ENCODE data around the gene HSD17B2.

HSD17B2 gene

DNA sequence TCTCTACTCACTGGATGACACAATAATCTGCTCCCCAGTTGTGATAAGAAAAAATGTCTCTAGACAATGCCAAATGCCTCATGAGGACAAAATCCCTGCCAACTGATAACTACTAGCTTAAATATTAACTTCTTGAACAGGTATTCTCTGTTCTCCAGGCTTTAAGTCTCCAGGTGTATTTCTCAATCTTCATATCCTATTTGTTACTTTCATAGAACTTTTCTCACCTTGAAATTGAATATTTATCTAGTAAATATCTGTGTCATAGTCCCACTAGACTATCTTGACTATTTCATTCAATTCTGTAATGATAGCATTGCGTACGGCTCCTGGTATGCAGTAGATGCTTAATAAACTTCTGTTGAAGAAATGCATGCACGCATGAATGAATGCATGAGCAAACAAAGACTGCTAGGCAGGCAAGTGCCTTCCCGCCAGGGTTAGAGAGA, 15.9 kb downstream of the HSD17B2 start:
- DNase-seq: no peak

DNA sequence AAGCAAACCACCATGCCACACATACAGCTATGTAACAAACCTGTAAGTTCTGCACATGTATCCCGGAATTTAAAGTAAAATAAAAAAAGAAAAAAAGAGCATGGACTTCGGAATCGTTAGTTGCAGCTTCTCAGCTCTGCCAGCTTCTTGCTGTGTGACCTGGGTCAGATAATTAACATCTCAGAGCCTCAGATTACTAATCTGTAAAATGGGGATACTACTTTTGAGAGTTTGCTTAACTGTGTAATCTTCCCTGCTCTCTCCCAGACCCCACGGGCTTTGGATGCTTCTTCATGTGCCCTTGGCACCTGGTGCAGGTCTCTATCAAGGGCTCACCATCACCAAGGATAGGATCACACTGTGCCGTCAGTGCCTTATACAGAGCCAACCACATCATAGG, 16.6 kb downstream of the HSD17B2 start:
- DNase-seq: no peak

DNA sequence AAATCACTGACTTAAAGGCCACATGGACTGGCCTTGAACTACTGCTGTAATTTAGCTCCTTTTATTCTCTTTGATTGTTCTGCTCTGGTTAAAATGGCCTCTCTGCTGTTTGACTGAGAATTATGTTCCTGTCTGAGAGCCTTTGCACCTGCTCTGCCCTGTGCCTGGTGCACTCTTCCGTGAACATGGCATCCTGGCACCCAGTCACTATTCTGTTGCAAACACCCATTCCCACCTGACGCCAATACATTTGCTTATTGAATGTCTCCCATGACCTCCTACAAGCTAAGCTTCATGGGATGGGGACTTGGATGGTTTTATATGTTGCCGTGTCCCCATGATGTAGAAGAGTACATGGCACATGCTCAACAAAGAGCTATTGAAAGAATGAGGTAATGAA, 20.1 kb downstream of the HSD17B2 start:
- DNase-seq: no peak

DNA sequence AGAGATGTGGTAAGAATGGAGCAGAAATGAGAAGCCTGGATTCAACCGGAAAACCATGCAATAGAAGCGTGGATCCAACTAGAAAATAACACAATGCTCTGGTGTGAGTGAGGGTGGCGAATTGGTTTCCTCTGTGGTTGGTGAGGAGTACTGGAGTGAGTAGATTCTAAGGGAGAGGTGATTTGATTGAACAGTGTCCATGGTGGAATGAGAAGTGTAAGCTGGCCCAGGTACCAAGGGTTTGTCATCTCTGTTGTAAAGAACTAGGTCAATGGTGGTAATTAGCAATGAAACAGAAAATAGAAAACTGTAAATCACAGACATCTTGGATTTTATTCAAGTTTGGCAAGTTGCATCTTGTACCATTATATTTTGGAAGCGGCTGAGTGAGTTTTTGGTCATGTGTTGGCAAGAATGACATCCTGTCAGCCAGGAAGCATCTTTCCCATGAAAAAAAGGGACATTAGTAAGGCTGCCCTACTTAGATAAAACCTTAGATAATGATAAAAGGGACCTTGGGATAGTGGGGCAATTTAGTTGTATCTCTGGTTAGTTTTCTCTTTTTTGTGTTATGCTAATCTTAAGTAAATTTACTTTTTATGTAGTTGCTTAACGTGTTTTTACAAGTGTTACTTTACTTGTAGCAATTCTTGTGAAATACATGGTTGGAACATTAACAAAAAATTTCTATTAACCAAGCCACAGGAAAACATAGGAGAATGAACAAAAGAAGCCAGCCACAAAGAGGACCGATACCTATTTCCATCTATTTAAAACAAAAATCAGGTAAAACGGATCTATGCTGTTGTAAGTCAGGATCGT, 20.9 kb downstream of the HSD17B2 start:
- DNase-seq: no peak

DNA sequence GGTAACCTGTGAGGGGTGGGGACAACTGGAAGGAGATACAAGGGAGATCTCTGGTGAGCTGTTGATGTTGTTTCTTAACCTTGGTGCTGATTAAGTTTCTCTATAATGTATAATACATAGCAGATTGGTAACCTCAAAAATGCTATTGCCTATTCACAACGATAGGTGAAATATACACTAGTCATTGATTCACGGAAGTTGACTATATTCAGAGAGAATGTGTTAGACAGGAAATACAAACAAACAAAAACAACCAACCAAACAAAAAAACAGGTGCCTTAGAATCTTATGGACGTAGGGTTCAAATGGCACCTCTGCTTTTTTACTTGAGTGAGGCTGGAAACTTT, 21.5 kb downstream of the HSD17B2 start:
- no peak for DNase-seq

DNA sequence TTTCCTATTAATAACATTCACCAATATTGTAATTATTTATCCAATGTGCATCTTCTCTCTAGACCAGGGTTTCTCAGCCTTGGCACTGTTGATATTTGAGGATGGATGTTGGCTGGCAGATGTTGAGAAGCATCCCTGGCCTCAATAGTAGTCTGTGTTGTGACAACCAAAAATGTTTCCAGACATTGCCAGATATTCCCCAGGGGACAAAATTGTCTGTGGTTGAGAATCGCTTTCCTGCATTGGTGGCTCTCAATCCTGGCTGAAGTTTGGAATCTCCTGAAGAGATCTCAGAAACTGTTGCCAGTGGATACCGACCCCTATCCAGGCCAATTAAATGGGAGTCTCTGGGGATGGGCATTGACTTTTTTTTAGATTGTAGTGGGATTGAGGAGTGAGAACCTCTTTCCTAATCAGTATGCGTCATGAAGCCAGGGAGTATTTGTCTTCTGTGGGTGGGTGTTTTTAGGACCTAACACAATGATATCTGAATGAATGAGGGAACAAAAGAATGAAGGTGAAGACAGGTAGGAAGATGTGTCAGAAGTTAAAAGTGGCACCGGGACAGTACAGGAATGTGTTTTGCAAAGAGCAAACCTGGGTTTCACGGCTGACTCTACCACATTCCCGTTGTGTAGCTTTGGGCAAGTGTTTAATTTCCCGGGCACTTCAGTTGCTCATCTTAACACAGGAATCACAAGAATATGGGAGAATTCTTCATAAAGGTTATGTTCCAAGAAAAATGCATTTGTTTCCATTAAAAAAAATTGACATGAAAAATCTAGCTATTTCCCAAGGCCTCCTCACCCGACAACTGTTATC, 24.3 kb downstream of the HSD17B2 start:
- no peak for DNase-seq

DNA sequence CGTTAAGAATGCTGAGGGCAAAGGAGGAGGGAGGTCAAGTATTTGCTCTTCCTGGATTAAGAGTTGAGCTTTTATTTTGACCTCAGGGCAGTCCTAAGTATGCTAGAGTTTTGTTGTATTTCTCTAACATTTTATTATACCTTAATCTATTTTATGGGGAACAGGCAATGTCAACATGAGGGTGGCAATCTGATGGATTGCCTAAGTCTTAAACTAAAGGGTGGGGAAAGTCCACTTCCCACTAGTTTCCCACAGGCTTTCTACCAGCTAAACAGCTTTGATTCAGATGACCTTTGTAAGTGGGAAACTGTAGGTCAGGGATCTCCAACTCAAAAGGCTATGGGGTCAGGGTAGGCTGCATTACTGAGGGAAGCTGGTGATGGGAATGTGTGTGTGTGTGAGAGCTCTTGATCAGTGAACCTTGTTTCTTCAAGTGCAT, 24.9 kb downstream of the HSD17B2 start:
- no peak for DNase-seq

DNA sequence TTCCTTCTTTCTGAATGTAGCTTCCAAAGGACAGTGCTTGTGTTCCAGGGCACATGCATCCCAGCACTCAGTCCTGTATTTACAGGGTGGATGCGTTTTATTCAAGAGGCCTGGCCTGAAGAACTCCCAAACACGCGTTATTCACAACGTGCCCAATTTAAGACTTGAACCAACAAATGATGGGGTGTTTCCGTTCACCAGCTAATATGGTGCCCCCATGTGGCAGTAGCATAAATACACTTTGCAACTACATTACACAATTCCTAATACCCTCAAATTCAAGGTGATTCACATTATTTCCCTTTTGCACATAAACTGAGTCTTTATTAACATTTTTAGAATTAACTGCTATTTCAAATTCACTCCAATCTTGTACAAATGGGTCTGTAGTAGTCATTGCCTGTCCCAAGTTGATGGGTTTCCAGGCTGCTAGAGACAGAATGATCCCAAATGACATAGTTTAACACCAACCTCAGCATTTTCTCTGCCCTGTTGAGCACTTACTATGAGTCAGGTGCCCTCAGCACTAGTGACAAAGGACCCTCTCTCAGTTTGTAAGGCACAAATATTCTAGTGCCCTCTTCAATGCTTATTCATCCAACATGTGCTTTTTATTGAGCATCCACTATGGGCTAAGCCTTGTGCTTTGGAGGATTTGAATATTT, 26.9 kb downstream of the HSD17B2 start:
- DNase-seq: no peak

DNA sequence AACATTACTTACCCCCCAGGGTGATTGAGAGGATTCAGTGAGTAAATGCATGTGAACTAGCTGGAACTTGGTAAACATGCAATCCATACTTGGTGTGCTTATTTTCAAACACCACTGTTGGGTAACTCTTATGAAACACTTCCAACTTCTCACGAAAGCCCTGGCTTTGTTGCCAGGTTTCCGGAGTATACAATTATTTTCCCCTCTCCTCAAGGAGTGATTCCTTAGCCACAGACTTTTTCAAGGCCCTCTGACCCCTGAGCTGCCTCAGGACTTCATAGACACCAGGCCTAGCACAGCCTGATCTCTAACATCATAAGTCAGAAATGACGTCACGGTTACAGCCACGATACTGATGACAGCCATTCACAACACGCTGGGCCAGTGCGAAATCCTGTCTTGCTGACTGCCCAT, 27.6 kb downstream of the HSD17B2 start:
- DNase-seq: no peak

DNA sequence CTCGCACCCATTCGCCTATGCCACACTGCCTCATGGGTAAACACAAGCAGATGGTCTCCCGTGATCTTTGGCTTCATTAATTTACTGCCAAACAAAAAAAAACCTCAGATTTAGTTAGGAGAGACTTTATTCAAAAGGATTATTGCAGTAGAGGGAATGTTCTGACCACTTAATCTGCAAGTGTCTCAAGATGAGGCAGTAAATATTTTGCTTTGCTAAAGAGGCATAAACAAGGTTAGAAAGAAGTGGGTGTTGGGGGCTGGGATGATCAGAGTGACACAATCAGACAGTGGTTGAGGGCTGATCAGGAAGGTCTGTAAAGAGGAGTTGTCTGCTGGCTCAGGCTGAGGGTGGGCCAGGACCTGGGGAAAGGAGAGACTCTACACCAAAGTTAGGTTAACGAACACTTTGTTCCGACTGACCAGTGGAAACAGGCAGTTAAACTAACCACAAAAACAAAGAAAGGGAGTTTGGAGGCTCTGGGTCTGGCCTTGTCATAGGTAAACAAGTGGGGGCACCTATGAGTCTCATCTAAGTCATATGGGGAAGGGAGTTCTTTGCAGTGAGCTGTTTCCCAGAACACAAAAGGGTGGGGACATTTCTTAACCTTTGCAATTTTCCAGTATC, 28.5 kb downstream of the HSD17B2 start:
- no peak for DNase-seq

DNA sequence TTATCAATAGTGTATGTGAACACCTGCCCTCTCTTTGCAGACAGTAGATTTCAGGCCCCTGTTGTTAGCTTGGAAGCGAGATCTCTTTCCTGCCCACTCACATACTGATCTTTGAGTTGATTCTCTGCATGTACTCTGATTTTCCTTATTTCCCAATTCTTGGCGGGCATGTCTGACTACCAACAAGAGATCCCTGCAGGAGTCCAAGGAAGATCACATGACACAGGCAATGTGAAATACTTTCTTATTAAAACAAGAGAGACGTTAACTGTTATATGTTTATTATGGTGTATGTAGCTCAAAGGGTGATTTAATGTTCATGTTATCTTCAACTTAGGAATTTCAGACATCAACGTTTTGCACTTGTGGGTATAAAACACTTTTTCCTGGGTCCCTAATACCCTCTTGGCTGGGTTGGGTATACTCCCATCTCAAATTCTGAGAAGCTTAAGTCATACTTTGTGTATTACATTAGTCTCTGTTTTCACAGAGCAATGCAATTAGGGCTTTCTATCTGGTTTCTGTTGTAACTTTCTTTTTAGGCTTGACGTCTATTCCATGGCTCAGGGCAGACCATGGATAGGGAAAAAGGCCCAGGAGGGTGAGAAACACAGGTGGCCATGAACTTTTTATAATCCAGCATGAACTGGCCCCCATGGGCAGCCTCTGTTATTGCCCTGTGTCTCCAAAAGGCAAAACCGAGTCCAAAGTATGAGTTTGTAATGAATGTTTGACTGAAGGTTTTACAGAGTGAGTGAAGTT, 32.2 kb downstream of the HSD17B2 start:
- no peak for DNase-seq

DNA sequence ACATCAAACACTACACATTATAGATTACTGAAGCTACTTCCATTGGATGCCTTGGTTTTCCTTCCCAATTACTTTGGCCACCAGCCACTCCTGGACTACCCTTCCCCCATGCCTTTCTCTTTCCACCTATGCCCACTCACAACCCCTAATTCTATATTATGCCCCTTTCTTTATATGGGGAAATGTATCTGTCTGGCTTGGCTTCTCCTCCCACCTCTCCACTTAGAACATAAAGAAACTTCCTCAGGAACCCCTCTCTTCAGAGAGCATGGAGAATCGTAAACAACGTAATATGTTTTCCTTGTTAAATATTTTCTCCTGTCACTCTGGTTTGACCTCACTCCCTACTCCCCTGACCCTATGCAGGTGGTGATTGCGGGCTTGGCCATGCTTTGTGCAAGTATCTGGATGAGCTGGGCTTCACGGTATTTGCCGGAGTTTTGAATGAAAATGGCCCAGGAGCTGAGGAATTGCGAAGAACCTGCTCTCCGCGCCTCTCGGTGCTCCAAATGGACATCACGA, 32.8 kb downstream of the HSD17B2 start:
- DNase-seq: no peak

DNA sequence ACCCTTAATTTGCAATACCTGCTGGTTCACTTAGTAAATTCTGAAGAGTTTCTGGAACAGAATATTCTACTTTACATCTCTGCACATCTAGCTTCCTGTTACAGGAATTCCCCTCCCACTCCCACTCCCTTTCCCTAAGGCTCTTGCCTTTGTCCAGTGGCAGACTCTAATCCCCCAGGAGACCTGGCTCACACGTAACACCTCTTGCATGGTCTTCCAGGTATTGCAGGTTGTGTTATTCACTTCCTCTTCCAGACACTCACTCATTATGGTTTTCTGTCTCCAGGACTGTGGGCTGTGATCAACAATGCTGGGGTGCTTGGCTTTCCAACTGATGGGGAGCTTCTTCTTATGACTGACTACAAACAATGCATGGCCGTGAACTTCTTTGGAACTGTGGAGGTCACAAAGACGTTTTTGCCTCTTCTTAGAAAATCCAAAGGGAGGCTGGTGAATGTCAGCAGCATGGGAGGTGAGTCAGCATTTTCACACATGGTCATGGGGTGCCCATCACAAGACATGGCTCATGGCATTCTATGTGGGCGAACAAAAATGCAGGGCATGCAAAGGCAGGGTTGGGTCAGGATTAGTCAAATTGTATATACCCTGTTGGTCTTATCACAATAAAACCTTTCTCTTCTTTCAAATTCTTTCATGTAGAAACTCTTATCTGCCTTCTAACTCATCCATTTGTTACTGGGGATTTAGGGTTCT, 35.8 kb downstream of the HSD17B2 start:
- no peak for DNase-seq

DNA sequence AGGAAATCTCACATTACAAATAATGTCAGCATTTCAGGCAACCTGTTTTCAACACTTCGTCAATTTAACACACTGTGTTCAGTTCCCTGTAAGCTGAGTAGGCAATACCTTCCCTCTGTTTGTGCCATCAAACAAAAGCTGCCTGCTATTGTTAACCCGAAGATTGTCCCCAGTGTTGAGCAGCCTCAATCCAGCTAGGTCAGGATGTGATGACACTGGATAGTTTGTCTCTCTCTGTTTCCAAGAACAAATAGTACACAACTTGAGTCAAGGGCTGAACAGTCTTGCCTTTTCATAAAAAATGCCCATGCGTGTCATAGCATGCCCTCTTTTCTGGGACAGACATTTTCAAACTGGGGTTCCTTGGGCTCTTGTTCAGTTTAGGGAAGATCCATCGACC, 36.4 kb downstream of the HSD17B2 start:
- DNase-seq: no peak

DNA sequence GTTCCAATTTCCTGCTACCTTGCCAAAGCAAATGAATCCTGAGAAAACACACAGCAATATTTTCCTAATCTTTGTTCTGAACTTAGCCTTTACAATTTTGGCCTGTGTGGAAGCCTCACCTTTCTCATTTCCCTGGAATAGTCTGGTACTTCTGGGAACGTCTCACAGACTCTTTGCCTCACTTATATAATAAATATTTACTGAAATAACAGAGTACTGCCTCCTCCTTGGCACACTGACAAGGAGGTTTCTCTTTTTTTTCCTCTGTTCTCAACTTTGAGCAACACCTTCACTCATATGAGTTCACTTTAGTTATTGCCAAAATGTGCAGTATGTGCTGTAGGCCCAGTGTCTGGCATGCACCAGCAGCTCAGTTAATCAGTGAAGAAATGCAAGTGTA, 37.3 kb downstream of the HSD17B2 start:
- no peak for DNase-seq

DNA sequence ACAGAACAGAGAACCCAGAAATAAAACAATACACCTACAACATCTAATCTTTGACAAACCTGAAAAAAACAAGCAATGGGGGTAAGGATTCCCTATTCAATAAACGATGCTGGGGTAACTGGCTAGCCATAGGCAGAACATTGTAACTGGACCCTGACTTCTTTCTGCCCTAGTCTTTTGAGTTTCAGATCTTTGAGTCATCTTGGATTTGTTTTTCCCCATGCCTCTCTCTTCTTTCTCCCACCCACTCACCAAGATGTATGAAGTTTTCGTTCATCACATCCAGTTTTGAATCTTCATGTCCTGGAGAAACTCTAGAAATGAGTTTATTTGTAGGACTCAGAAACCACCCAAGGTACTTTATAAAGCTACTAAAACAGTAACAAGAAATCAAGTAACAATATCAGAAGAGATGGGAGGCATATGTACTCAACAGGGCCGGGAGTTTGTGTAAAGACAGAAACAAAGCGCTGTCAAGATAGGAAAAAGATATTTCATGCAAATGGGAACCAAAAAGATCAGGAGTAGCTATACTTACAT, 39.0 kb downstream of the HSD17B2 start:
- no peak for DNase-seq

DNA sequence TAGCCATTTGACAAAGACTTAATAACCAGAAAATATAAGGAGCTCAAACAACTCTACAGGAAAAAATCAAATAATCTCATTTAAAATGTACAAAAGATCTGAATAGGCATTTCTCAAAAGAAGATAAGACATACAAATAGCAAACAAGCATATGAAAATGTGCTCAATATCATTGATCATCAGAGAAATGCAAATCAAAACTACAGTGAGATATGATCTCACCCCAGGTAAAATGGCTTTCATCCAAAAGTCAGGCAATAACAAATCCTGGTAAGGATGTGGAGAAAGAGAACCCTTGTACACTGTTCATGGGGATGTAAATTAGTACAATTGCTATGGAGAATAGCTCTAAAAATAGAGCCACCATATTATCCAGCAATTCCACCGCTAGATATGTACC, 43.1 kb downstream of the HSD17B2 start:
- DNase-seq: no peak

DNA sequence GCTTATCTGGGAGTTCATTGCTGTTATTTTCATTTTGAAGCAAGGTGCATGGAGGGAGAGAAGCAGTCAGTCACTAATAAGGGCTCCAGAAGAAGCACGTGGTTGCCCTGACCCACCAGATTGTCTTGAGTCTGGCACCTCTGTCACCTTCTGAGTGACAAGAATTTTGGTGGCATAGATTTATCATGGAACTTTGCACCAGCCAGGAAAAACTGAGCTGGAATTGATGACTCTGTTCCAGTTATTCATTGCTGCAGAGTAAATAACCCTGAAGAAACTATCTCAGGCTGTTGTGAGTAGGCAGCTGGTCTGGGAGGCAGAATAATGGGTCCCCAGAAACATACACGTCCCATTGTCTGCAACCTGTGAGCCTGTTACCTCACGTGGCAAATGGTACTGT, 44.8 kb downstream of the HSD17B2 start:
- DNase-seq: no peak

DNA sequence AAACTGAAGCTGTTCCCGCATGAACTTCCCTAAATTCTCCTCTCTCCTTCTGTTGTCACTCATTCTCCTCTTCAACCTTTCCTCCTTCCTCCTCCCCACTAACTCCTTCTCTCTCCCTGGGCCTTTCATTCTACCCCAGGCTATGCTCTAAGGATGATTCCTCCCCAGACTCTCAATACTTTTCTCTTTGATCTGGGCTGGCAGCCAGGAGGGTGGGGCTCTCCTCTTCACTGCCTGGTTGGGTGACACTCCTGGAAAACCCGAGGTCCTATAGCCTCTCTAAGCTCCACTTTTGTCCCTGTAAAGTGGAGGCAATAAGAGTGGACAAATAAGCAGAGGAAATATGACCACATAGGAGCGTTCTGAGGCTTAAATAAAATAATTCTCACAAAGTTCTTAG, 46.2 kb downstream of the HSD17B2 start:
- no peak for DNase-seq

DNA sequence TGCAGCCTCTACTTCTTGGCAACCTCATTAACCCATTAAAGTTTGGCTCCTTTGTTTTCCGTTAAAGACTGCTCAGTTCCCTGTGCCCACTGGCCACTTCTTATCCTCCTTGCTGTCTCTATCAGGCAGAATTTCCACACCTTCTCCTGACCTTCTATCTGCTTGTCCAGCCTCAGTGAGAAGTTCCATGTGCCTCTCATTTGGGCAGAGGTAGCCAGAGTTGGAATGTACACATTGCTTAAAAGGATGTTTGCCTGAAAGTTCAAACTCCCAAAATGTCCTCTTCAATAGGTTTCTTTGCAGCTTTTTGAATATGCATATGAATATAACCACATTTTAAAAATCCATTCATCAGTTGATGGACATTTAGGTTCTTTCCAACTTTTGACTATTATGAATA, 47.0 kb downstream of the HSD17B2 start:
- DNase-seq: no peak

DNA sequence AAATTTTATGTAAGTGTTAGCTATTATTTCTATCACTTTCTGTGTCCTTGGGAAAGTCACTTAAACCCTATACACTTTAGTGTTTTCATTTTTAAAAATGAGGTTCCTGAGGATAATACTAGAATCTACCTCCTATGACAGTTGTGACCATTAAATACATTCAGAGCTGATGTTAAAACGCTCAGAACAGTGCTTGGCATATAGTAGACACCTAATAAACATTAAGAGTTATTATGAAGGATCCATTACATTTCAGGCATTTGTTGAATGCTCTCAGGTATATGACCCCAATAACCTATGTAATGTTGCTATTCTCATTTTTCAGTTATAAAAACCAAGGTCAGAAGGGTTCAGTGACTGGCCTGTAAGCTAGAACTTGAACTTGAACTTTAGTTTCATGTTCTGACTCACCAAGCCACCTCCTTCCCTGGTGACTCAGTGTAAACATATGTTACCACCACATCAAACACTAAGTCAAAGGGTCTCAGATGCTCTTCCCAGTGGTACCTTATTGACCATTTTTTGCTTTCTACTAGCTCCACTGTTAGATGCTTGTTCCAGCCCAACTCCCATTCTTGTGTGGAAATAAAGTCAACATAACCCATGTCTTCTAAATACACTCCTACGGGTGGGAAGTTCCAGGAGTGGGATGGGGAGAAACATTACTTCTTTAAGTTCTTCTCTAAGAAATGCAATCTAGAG, 47.6 kb downstream of the HSD17B2 start:
- no peak for DNase-seq

Measured in stimulated activated naive CD4-positive, alpha-beta T cell treated with Interleukin-2 at 50 U/mL for 16 hours (primary cell).